K562 (cell line): ENCODE data around the gene NUP43. TPM values are rescaled to one million over a fixed set of nuclear protein-coding genes. Genes with fewer than 3 reads are reported as not detected.

Experiments used
- ATAC-seq: fragments of 200-7000 bp; cut with Tn5 transposase; 3 replicates; pipeline ENCODE4 v1.9.1; 2020; ENCODE audit warnings: moderate library complexity
- BruUV-seq: library from RNA; stranded (reverse); fragments of 400-500 nt; replicated peaks from 2 replicates; lab custom pipeline; 2021; lab: Mats Ljungman, UMichigan
- CTCF ChIA-PET: fragments of 300-600 bp; formaldehyde crosslinking; extraction: SDS; loops from one replicate; lab custom pipeline; 2021; ENCODE audit warnings: low intra/inter-chr PET ratio; lab: Yijun Ruan, JAX
- POLR2A ChIA-PET: fragments of 300-600, 350-650 bp; sonication (Branson Sonifier 250); formaldehyde crosslinking; extraction: SDS; loops from one replicate; lab custom pipeline; 2021; ENCODE audit warnings: antibody characterized with exemption, inconsistent platforms; lab: Yijun Ruan, JAX
- DNase-seq, 4 experiments: peaks; one replicate each; pipeline versions ENCODE4 v3.0.0 to v3.0.0-alpha.2; 2011 to 2018; ENCODE audit warnings: low spot score in 3 of 4, mixed read lengths in 3 of 4; ENCODE audit errors: extremely low read depth in 1 of 4
- FAIRE-seq: peaks from 2 replicates; lab custom pipeline; 2011; peaks lifted over from hg19 to GRCh38; lab: Jason Lieb, UNC
- H2AFZ ChIP-seq: 2 replicates; pipeline ENCODE4 v1.6.0; 2011; ENCODE audit warnings: low read depth, low read length, control low read depth, inconsistent platforms
- H3K27ac ChIP-seq: fragments of 200-600 bp; 3 replicates; pipeline ENCODE4 v1.8.0; 2011; ENCODE audit warnings: low read depth, mild to moderate bottlenecking, control low read depth, inconsistent platforms, low read length, moderate library complexity, mixed read lengths; ENCODE audit errors: extremely low read depth
- H3K27me3 ChIP-seq, 2 experiments: fragments of 300-600 bp in 1 of 2; 2 replicates in 1 of 2; 3 replicates in 1 of 2; pipeline versions ENCODE4 v1.6.0 to v1.8.0; 2011; ENCODE audit warnings: inconsistent platforms in 2 of 2, low read length in 2 of 2, mild to moderate bottlenecking in 1 of 2, mixed read lengths in 1 of 2, moderate library complexity in 1 of 2; ENCODE audit not compliant: control insufficient read depth in 2 of 2, insufficient read depth in 2 of 2
- H3K36me3 ChIP-seq: fragments of 300-600 bp; 3 replicates; pipeline ENCODE4 v1.8.0; 2011; ENCODE audit warnings: mild to moderate bottlenecking, low read length, inconsistent platforms; ENCODE audit not compliant: control insufficient read depth, insufficient read depth
- H3K4me1 ChIP-seq, 2 experiments: fragments of 200-600 bp in 1 of 2; replicated peaks in 1 of 2; 2 replicates in 1 of 2; 3 replicates in 1 of 2; pipeline versions ENCODE4 v1.5.1 to v1.8.0; 2011; ENCODE audit warnings: inconsistent platforms in 2 of 2, low read length in 2 of 2, mild to moderate bottlenecking in 1 of 2, mixed read lengths in 1 of 2, moderate library complexity in 1 of 2; ENCODE audit not compliant: control insufficient read depth in 2 of 2, insufficient read depth in 2 of 2
- H3K4me2 ChIP-seq: 2 replicates; pipeline ENCODE4 v1.6.1; 2011; ENCODE audit warnings: low read length, control low read depth, inconsistent platforms, mixed read lengths; ENCODE audit not compliant: insufficient read depth
- H3K4me3 ChIP-seq: fragments of 200-600 bp; sonication (generic), shearing (Covaris generic); 2 replicates; pipeline ENCODE4 v1.5.1; 2016; ENCODE audit warnings: control low read depth, inconsistent platforms
- H3K79me2 ChIP-seq: fragments of 200-600 bp; 3 replicates; pipeline ENCODE4 v1.8.0; 2011; ENCODE audit warnings: low read length, inconsistent platforms; ENCODE audit not compliant: control insufficient read depth, insufficient read depth
- H3K9ac ChIP-seq, 2 experiments: 2 replicates each; pipeline versions ENCODE4 v1.6.0 to v1.6.1; 2011; ENCODE audit warnings: low read depth in 2 of 2, low read length in 2 of 2, control low read depth in 1 of 2, inconsistent platforms in 1 of 2, mild to moderate bottlenecking in 1 of 2, mixed read lengths in 1 of 2; ENCODE audit not compliant: insufficient read depth in 1 of 2
- H3K9me1 ChIP-seq: one replicate; pipeline ENCODE4 v1.6.0; 2011; ENCODE audit warnings: inconsistent platforms, mild to moderate bottlenecking, low read length, moderate library complexity; ENCODE audit not compliant: control insufficient read depth, insufficient read depth
- H3K9me3 ChIP-seq: replicated peaks from 2 replicates; pipeline ENCODE4 v1.5.1; 2011; ENCODE audit warnings: low read depth, low read length, inconsistent platforms; ENCODE audit not compliant: control insufficient read depth, insufficient read depth
- H4K20me1 ChIP-seq: replicated peaks from 2 replicates; pipeline ENCODE4 v1.6.1; 2011; ENCODE audit warnings: low read length, inconsistent platforms, mixed read lengths; ENCODE audit not compliant: control insufficient read depth, insufficient read depth
- E4F1 ChIP-seq: fragments of 250-450 bp; sonication (Bioruptor Pico); IDR thresholded peaks from 2 replicates; pipeline ENCODE4 v1.5.0; 2021; ENCODE audit warnings: mild to moderate bottlenecking, borderline replicate concordance
- KAT8 ChIP-seq: fragments of 450-650 bp; IDR thresholded peaks from 2 replicates; pipeline ENCODE4 v1.6.1; 2016; ENCODE audit warnings: low read depth, mild to moderate bottlenecking
- LARP7 ChIP-seq: fragments of 450-650 bp; IDR thresholded peaks from 2 replicates; pipeline ENCODE4 v1.6.1; 2016
- MXI1 ChIP-seq: IDR thresholded peaks from 2 replicates; pipeline ENCODE4 v1.6.1; 2011; ENCODE audit warnings: low read depth, mild to moderate bottlenecking, improper control_type of control experiment, low read length
- RUNX1 ChIP-seq: sonication (generic); IDR thresholded peaks from 2 replicates; pipeline ENCODE4 v1.6.1; 2016; ENCODE audit warnings: antibody characterized with exemption, low read depth
- WGBS: fragments of 100-300 bp; shearing (Covaris generic); methylation state at CpG from one replicate; pipeline ENCODE4 v1.1.6; 2016; ENCODE audit warnings: low coverage, mixed read lengths; ENCODE audit not compliant: insufficient coverage; ENCODE audit errors: missing lambda C conversion rate; 5-methylcytosine and 5-hydroxymethylcytosine counted together
- in situ Hi-C: fragments of 300-500 bp; cut with MboI; formaldehyde crosslinking; loops from 4 replicates; pipeline ENCODE4 v1.15.0; 2018; ENCODE audit warnings: inconsistent platforms, mixed read lengths
- intact Hi-C: fragments of 100-400 bp; cut with micrococcal nuclease; formaldehyde crosslinking; loops from 2 replicates; pipeline ENCODE4 v1.14.2; 2022
- polyA plus RNA-seq, 8 experiments: library from polyadenylated mRNA; depleted of rRNA in 4 of 8; stranded (reverse) in 5 of 8; unstranded in 3 of 8; fragments of >200 nt; fragmentation: Nextera tagmentation in 2 of 8; fragmentation: Illumina TruSeq in 1 of 8; extraction: Ambion mirVana in 2 of 8; extraction: Trizol in 1 of 8; gene quantifications; 2 replicates each; pipeline versions ENCODE4 v1.2.1 to v1.2.3, GENCODE V29; 2011 to 2014; ENCODE audit warnings: inconsistent platforms in 1 of 8, missing spikeins in 1 of 8
- total RNA-seq, 7 experiments: library from RNA; depleted of rRNA in 6 of 7; stranded (reverse); fragments of >200 nt in 6 of 7; fragmentation: Illumina TruSeq in 2 of 7; extraction: Trizol in 2 of 7; gene quantifications; 2 replicates each; pipeline versions ENCODE4 v1.2.1 to v1.2.3, GENCODE V29; 2011 to 2021; ENCODE audit warnings: low replicate concordance in 1 of 7

Gene NUP43
- total and polyA plus RNA-seq, 9 of the 15 experiments (the other 6 are each of a cell fraction or from before 2014, with no cell fraction given), result 28.9 to 136 (median 67.4) TPM

- FAIRE-seq (no peak), ATAC-seq (no peak; the same call in 2 of the 3 replicates), DNase-seq (no peak)
These were observed 29.1 kb downstream of the NUP43 start for GRCh38 chr6:149717255-149717587.

More at GRCh38 chr6:149717255-149717587, 29.1 kb downstream of the NUP43 start:
- no peak for TF ChIP-seq KAT8
- TF ChIP-seq MXI1, result peak; percentile 26; the same call in 1 of the 2 replicates
- peak; percentile 37; the same call in 1 of the 2 replicates for TF ChIP-seq LARP7
- peak; percentile 67; the same call in 1 of the 2 replicates for TF ChIP-seq E4F1 (CRISPR knock-in tag)
- TF ChIP-seq RUNX1, result 0 out of 2 replicates have a peak, but pooled peaks have one; percentile 29
- Histone ChIP-seq H4K20me1 (0 out of 2 replicates have a peak, but pooled peaks cover 6% of the 10 kb centered on the region), H3K79me2 (peaks cover 65% of the 10 kb centered on the region), H2AFZ (peak overlapping the region; percentile 91), H3K27me3 (no peaks in the 10 kb centered on the region), H3K4me2 (peak overlapping the region; percentile 87), H3K9me3 (no peaks in the 10 kb centered on the region), H3K4me1 (peaks cover 5 to 19% of the 10 kb centered on the region in 2 experiments; a peak in 4 of 5 replicates), H3K4me3 (peak overlapping the region; percentile 98), H3K36me3 (peaks cover 35% of the 10 kb centered on the region), H3K9ac (peak overlapping the region; percentile 99), H3K27ac (peak overlapping the region; percentile 98), H3K9me1 (no peaks in the 10 kb centered on the region)
- WGBS, result under 1% methylated on average over 9 of the region's 9 CpGs
- ChIA-PET POLR2A (interaction anchor here (0.7 to 3.2 kb wide), 18 partner anchors 10 to 577 kb away, joined by 3 to 14 read pairs (median 5); partner anchors contain the start of genes NUP43, PCMT1 and PPIL4), CTCF (no interaction called here)
- no TSS peak for BruUV-seq
- intact Hi-C loops, result loop anchor here (5.0 kb wide), 4 partner anchors 35 to 170 kb away; partner anchors contain the start of genes GINM1, KATNA1 and PPIL4
- in situ Hi-C loops, result no loop called here
